A673 (cell line): Measurements from ENCODE around the gene ADAM19. TPM values are rescaled to one million over a fixed set of nuclear protein-coding genes. Genes with fewer than 3 reads are reported as not detected.

Experiments used
- BruUV-seq: library from RNA; stranded (reverse); fragments of 400-500 nt; replicated peaks from 2 replicates; lab custom pipeline; 2021; lab: Mats Ljungman, UMichigan
- CTCF ChIA-PET: fragments of 300-600 bp; sonication (Branson Sonifier 250); formaldehyde crosslinking; loops from one replicate; lab custom pipeline; 2022; ENCODE audit warnings: antibody characterized with exemption; lab: Charles Lee
- POLR2A ChIA-PET: fragments of 300-600 bp; sonication (Branson Sonifier 250); formaldehyde crosslinking; loops from one replicate; lab custom pipeline; 2022; ENCODE audit warnings: antibody characterized with exemption; ENCODE audit not compliant: low non-redundant PET; lab: Charles Lee
- DNase-seq: peaks from one replicate; pipeline ENCODE4 v3.0.0-alpha.2; 2015; ENCODE audit warnings: low spot score
- H3K27ac ChIP-seq: fragments of 200-600 bp; sonication (generic); 2 replicates; pipeline ENCODE4 v1.5.1; 2016; ENCODE audit warnings: mixed run types, low read depth, mild to moderate bottlenecking, mixed read lengths, antibody characterized with exemption, low read length; ENCODE audit not compliant: poor library complexity, severe bottlenecking
- H3K27me3 ChIP-seq: fragments of 200-600 bp; sonication (generic); replicated peaks from 2 replicates; pipeline ENCODE4 v1.6.1; 2017; ENCODE audit warnings: mixed run types, low read depth, mild to moderate bottlenecking, mixed read lengths, antibody characterized with exemption, low read length; ENCODE audit not compliant: insufficient read depth, poor library complexity
- H3K36me3 ChIP-seq: fragments of 200-600 bp; sonication (generic); 2 replicates; pipeline ENCODE4 v1.6.1; 2016; ENCODE audit warnings: mixed run types, mild to moderate bottlenecking, mixed read lengths, antibody characterized with exemption, low read length; ENCODE audit not compliant: insufficient read depth, poor library complexity, severe bottlenecking
- H3K4me1 ChIP-seq: fragments of 200-600 bp; sonication (generic); 2 replicates; pipeline ENCODE4 v1.6.1; 2017; ENCODE audit warnings: mixed run types, mild to moderate bottlenecking, mixed read lengths, antibody characterized with exemption, low read length; ENCODE audit not compliant: insufficient read depth, poor library complexity, severe bottlenecking
- H3K4me3 ChIP-seq: fragments of 200-600 bp; sonication (generic); 2 replicates; pipeline ENCODE4 v1.5.1; 2016; ENCODE audit warnings: low read depth, mixed run types, mild to moderate bottlenecking, mixed read lengths, low read length; ENCODE audit not compliant: poor library complexity, severe bottlenecking
- H3K9me3 ChIP-seq: fragments of 200-600 bp; sonication (generic); 2 replicates; pipeline ENCODE4 v1.6.1; 2016; ENCODE audit warnings: mixed run types, low read depth, mild to moderate bottlenecking, mixed read lengths, antibody characterized with exemption, low read length; ENCODE audit not compliant: poor library complexity, severe bottlenecking
- EZH2 ChIP-seq: fragments of 200-600 bp; sonication (generic); IDR thresholded peaks from 2 replicates; pipeline ENCODE4 v1.6.1; 2017; ENCODE audit warnings: borderline replicate concordance, low read depth, mild to moderate bottlenecking, mixed read lengths, antibody characterized with exemption, low read length; ENCODE audit not compliant: poor library complexity, severe bottlenecking
- intact Hi-C: fragments of 100-400 bp; cut with micrococcal nuclease; formaldehyde crosslinking; loops from one replicate; pipeline ENCODE4 v1.10.0; 2022; ENCODE audit not compliant: unreplicated experiment
- total RNA-seq: library from RNA; stranded (reverse); gene quantifications from 2 replicates; pipeline ENCODE4 v1.2.3, GENCODE V29; 2021
- TF ChIP-seq, protein P1 (sequence below): fragments of 300-800, 200-600 bp; sonication (generic); conservative IDR thresholded peaks from 2 replicates; pipeline ENCODE4 v1.5.1; 2017; ENCODE audit warnings: low read depth, mild to moderate bottlenecking, antibody characterized with exemption, low read length, moderate library complexity, mixed read lengths

ADAM19 gene
- total RNA-seq, 1 experiment from 2014 or later, result 1.7 TPM

DNA sequence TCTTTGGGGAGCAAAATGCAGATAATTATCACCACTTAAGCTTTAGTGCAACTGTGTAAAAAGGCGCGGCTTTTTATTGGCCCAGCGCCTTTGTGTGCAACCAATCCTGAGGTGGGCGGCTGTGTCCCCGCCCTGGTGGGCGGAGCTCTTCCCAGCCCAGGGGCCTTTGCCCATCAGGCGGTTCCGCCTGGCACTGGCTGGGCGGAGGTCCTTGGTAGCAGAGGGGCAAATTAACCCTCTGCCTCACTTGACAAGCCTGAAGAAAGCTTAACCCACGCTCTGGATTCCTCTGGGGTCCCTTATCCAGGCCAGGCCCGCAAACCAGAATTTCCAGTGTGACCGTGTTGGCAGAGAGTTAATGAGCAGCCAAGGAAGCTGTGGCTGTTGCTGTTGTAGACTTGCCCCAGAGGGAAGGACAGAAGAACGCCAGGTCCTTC is 128.4 kb downstream of the ADAM19 start:
- no peak overlapping the region for H3K4me3 ChIP-seq
- no peak for DNase-seq
- TF ChIP-seq, protein P1, sequence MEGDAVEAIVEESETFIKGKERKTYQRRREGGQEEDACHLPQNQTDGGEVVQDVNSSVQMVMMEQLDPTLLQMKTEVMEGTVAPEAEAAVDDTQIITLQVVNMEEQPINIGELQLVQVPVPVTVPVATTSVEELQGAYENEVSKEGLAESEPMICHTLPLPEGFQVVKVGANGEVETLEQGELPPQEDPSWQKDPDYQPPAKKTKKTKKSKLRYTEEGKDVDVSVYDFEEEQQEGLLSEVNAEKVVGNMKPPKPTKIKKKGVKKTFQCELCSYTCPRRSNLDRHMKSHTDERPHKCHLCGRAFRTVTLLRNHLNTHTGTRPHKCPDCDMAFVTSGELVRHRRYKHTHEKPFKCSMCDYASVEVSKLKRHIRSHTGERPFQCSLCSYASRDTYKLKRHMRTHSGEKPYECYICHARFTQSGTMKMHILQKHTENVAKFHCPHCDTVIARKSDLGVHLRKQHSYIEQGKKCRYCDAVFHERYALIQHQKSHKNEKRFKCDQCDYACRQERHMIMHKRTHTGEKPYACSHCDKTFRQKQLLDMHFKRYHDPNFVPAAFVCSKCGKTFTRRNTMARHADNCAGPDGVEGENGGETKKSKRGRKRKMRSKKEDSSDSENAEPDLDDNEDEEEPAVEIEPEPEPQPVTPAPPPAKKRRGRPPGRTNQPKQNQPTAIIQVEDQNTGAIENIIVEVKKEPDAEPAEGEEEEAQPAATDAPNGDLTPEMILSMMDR, result no peak
- no peak for TF ChIP-seq EZH2
- ChIA-PET POLR2A (no interaction called here), CTCF (no interaction called here)
- H3K4me1 ChIP-seq, result no peaks in the 10 kb centered on the region
- H3K36me3 ChIP-seq, result no peaks in the 10 kb centered on the region
- BruUV-seq, result no TSS peak
- intact Hi-C loops, result no loop called here
- no peak overlapping the region for H3K27ac ChIP-seq
- no peaks in the 10 kb centered on the region for H3K9me3 ChIP-seq
- H3K27me3 ChIP-seq, result no peaks in the 10 kb centered on the region

DNA sequence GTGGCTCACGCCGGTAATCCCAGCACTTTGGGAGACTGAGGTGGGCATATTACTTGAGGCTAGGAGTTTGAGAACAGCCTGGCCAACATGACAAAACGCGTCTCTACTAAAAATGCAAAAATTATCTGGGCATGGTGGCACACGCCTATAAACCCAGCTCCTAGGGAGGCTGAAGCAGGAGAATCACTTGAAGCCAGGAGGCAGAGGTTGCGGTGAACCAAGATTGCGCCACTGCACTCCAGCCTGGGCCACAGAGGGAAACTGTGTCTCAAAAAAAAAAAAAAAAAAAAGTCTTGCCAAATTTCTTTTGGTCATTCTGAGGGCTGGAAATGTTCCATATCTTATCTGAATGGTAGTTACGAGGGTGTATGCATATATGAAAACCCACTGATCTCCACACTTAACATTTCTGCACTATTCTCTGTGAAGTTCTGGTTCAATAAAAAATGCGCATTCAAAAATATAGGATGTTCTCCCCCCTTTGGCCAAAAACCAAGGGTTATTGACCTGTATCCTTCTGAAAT is 129.1 kb downstream of the ADAM19 start:
- Histone ChIP-seq H3K27me3 (no peaks in the 10 kb centered on the region), H3K9me3 (no peaks in the 10 kb centered on the region), H3K36me3 (no peaks in the 10 kb centered on the region), H3K4me1 (no peaks in the 10 kb centered on the region), H3K4me3 (no peak overlapping the region), H3K27ac (no peak overlapping the region)
- intact Hi-C loops, result no loop called here
- TF ChIP-seq, protein P1, result no peak
- TF ChIP-seq EZH2, result no peak
- BruUV-seq, result no TSS peak
- no peak for DNase-seq
- ChIA-PET POLR2A (no interaction called here), CTCF (no interaction called here)

DNA sequence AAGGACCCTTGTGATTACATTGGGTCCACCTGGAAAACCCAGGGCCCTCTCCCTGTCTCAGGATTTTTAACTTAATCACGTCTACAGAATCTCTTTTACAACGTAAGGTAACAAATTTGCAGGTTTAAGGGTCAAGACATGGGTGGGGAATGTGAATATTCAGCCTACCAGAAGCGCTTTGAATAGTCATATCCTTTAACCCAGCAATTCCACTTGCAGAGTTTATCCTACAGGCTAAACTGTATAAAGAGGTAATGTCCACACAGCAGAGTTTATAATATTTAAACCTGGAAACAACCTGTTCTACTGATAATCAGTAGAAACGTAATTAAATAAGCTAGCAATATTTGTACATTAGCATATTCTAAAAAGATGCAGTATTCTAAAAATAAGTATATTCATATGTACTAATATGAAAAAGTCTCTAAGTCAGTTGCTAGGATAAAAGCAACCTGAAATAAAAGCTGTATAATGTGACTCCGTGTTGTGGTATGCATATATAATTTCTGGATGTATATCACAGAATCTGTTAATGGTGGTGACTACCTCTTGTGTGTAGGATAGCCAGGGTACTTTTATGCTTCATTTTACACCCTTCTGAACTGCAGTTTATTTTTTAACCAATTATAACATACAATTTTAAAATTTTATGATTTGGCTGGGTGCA is 129.7 kb downstream of the ADAM19 start:
- Histone ChIP-seq H3K27me3 (no peaks in the 10 kb centered on the region), H3K4me1 (no peaks in the 10 kb centered on the region), H3K4me3 (no peak overlapping the region), H3K9me3 (no peaks in the 10 kb centered on the region), H3K27ac (no peak overlapping the region), H3K36me3 (no peaks in the 10 kb centered on the region)
- BruUV-seq, result no TSS peak
- TF ChIP-seq, protein P1, result no peak
- TF ChIP-seq EZH2, result no peak
- intact Hi-C loops, result no loop called here
- POLR2A ChIA-PET, result no interaction called here
- CTCF ChIA-PET, result no interaction called here
- no peak for DNase-seq
